Progenitor cell of endocrine pancreas (in vitro differentiated cells): ENCODE data around the gene RHBDL1. TPM values are rescaled to one million over a fixed set of nuclear protein-coding genes. Genes with fewer than 3 reads are reported as not detected.
A peak's percentile ranks its signal among the peaks of the same experiment; 100 is the strongest.

Experiments
- DNase-seq: peaks from one replicate; pipeline ENCODE4 v3.0.0; 2021; ENCODE audit warnings: low spot score; ENCODE audit not compliant: unreplicated experiment
- H3K27ac Mint-ChIP-seq: 2 replicates; pipeline ENCODE4 v1.8.0; 2021; ENCODE audit warnings: mild to moderate bottlenecking, moderate library complexity, mixed read lengths
- H3K27me3 Mint-ChIP-seq: 2 replicates; pipeline ENCODE4 v1.8.0; 2021; ENCODE audit warnings: mixed read lengths
- H3K36me3 Mint-ChIP-seq: 2 replicates; pipeline ENCODE4 v1.8.0; 2022; ENCODE audit warnings: mixed read lengths; ENCODE audit not compliant: insufficient read depth
- H3K4me1 Mint-ChIP-seq: 2 replicates; pipeline ENCODE4 v1.8.0; 2021; ENCODE audit warnings: low read depth, mixed read lengths
- H3K4me3 Mint-ChIP-seq: 2 replicates; pipeline ENCODE4 v1.8.0; 2021; ENCODE audit warnings: low read depth, mild to moderate bottlenecking, moderate library complexity, mixed read lengths
- H3K9me3 Mint-ChIP-seq: 2 replicates; pipeline ENCODE4 v1.8.0; 2021; ENCODE audit warnings: low read depth, mixed read lengths
- CTCF ChIP-seq: fragments of 200-600 bp; sonication (generic); IDR thresholded peaks from one replicate; pipeline ENCODE4 v1.5.0; 2021; ENCODE audit warnings: antibody characterized with exemption, mild to moderate bottlenecking; ENCODE audit not compliant: unreplicated experiment
- total RNA-seq: library from RNA; stranded (reverse); gene quantifications from 2 replicates; pipeline ENCODE4 v1.2.1, GENCODE V29; 2021

The RHBDL1 gene
- total RNA-seq, 1 donor from 2014 or later = 5.2 TPM

GRCh38 chr16:722835-723633 is 47.6 kb downstream of the RHBDL1 start:
- no peak for DNase-seq
- TF ChIP-seq CTCF = no peak

DNA sequence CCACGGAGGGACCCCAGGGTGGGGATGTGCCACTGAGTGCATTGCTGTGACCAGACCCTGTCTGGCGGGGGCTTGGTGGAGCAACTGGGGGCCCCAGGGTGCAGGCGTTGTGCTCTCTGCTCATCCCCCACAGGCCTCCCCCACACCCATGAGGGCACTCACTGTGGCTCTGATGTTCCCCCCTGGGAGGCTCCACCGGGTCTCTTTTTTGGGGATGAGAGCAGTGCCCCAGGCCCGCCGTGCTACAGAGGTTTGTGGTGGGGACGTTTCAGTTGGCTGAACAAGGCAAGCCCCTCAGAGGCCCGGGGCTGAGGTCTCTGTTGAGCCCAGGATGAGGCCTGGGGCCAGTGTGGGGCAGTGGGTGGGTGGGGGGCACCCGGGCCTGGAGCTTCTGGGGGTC is 48.2 kb downstream of the RHBDL1 start:
- DNase-seq = no peak
- Mint-ChIP-seq H3K4me1 (peaks cover 8% of the 10 kb centered on the region), H3K9me3 (no peaks in the 10 kb centered on the region), H3K27ac (no peak overlapping the region), H3K27me3 (peaks cover 15% of the 10 kb centered on the region), H3K4me3 (no peak overlapping the region), H3K36me3 (no peaks in the 10 kb centered on the region)
- no peak for TF ChIP-seq CTCF

More at GRCh38 chr16:722835-723633, 47.6 kb downstream of the RHBDL1 start:
- Mint-ChIP-seq H3K27me3 (peaks cover 15% of the 10 kb centered on the region), H3K4me1 (peaks cover 8% of the 10 kb centered on the region), H3K36me3 (no peaks in the 10 kb centered on the region), H3K9me3 (no peaks in the 10 kb centered on the region), H3K4me3 (peak overlapping the region; percentile 41), H3K27ac (peak overlapping the region; percentile 41)

GRCh38 chr16:724188-725040 is 48.9 kb downstream of the RHBDL1 start:
- no peak for TF ChIP-seq CTCF
- no peaks in the 10 kb centered on the region for H3K36me3 Mint-ChIP-seq
- H3K9me3 Mint-ChIP-seq = no peaks in the 10 kb centered on the region
- H3K27me3 Mint-ChIP-seq = peaks cover 15% of the 10 kb centered on the region
- no peak for DNase-seq
- no peak overlapping the region for H3K27ac Mint-ChIP-seq
- peaks cover 4% of the 10 kb centered on the region for H3K4me1 Mint-ChIP-seq
- no peak overlapping the region for H3K4me3 Mint-ChIP-seq

DNA sequence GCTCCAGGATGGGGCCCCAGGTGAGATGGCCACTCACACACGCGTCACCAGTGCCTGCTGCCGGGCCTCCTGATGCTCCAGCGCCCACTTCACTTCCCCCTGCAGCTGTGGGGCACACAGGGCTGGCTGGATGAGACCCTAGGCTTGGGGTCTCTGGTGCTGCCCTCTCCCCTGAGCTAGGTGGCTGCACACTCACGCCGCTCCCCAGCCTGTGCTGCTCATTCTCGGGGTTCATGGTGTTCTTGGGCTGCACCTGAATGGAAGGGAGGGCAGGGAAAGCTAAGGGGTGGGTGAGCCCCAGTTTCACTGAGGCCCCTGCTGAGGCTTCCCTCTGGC is 49.5 kb downstream of the RHBDL1 start:
- H3K9me3 Mint-ChIP-seq = no peaks in the 10 kb centered on the region
- H3K36me3 Mint-ChIP-seq = no peaks in the 10 kb centered on the region
- H3K4me1 Mint-ChIP-seq = peaks cover 4% of the 10 kb centered on the region
- no peak for TF ChIP-seq CTCF
- H3K27me3 Mint-ChIP-seq = peaks cover 15% of the 10 kb centered on the region
- no peak for DNase-seq
- H3K4me3 Mint-ChIP-seq = no peak overlapping the region
- H3K27ac Mint-ChIP-seq = no peak overlapping the region

- Mint-ChIP-seq H3K9me3 (no peaks in the 10 kb centered on the region), H3K36me3 (no peaks in the 10 kb centered on the region), H3K4me3 (no peak overlapping the region), H3K27ac (no peak overlapping the region), H3K4me1 (no peaks in the 10 kb centered on the region), H3K27me3 (peaks cover 15% of the 10 kb centered on the region)
- DNase-seq = no peak
- no peak for TF ChIP-seq CTCF
Measured at GRCh38 chr16:725463-726187, 50.2 kb downstream of the RHBDL1 start.
